ENCODE data around the gene VPS54. TPM values are rescaled to one million over a fixed set of nuclear protein-coding genes. Genes with fewer than 3 reads are reported as not detected.
"Not testable (repeated sequence)": the region's sequence is repeated elsewhere in the genome, so short reads cannot be mapped to it uniquely, and the experiment has no call there.

Gene VPS54
- total RNA-seq, 6 donors from 2014 or later, result 10.3 to 43.7 (median 21.7) TPM

- 86 to 92% methylated on average over 5 of the region's 5 CpGs for WGBS, 2 donors
These were observed 25.4 kb downstream of the VPS54 start for GRCh38 chr2:63993871-63994270.

GRCh38 chr2:63993130-63993584 lies 26.1 kb downstream of the VPS54 start:
- WGBS, 2 donors, result 93 to 95% methylated on average over 9 of the region's 9 CpGs
- ATAC-seq (ENCODE audit: low FRiP score in 2 of 2), result not testable (repeated sequence)

More at GRCh38 chr2:63993871-63994270, 25.4 kb downstream of the VPS54 start:
- peaks cover 0 to 7% (median 1%) of the 10 kb centered on the region in 4 donors for H3K4me1 ChIP-seq
- H3K27ac ChIP-seq, result no peak overlapping the region
- no peak overlapping the region for H3K4me3 ChIP-seq
- ATAC-seq (ENCODE audit: low FRiP score in 2 of 2), result no peak
- DNase-seq, result no peak
- TF ChIP-seq CTCF (IDR thresholded peaks at IDR 0.05), result no peak
- TF ChIP-seq EP300 (IDR thresholded peaks at IDR 0.05), result no peak
- no peak for TF ChIP-seq POLR2A (IDR thresholded peaks at IDR 0.05)
- TF ChIP-seq POLR2AphosphoS5 (IDR thresholded peaks at IDR 0.05), result no peak
- H3K36me3 ChIP-seq, result no peaks in the 10 kb centered on the region
- peaks cover 0 to 4% (median 0%) of the 10 kb centered on the region in 4 donors for H3K9me3 ChIP-seq
- no peaks in the 10 kb centered on the region for H3K27me3 ChIP-seq

GRCh38 chr2:63992061-63992685 lies 27.1 kb downstream of the VPS54 start:
- WGBS, 2 donors, result 73 to 77% methylated on average over 13 of the region's 13 CpGs
- H3K36me3 ChIP-seq, result no peaks in the 10 kb centered on the region
- H3K9me3 ChIP-seq, result peaks cover 0 to 4% (median 0%) of the 10 kb centered on the region in 4 donors
- peaks cover 0 to 7% (median 1%) of the 10 kb centered on the region in 4 donors for H3K4me1 ChIP-seq
- no peak overlapping the region for H3K4me3 ChIP-seq
- ATAC-seq (ENCODE audit: low FRiP score in 2 of 2) (no peak), DNase-seq (no peak)
- H3K27me3 ChIP-seq, result no peaks in the 10 kb centered on the region
- H3K27ac ChIP-seq, result no peak overlapping the region
- TF ChIP-seq POLR2A (IDR thresholded peaks at IDR 0.05) (no peak), POLR2AphosphoS5 (IDR thresholded peaks at IDR 0.05) (no peak), EP300 (IDR thresholded peaks at IDR 0.05) (no peak), CTCF (IDR thresholded peaks at IDR 0.05) (no peak)

More at GRCh38 chr2:63993130-63993584, 26.1 kb downstream of the VPS54 start:
- not testable (repeated sequence) for H3K27ac ChIP-seq, DNase-seq, H3K4me3 ChIP-seq, H3K4me1 ChIP-seq, H3K9me3 ChIP-seq, H3K36me3 ChIP-seq, H3K27me3 ChIP-seq

GRCh38 chr2:63991173-63991999 lies 27.8 kb downstream of the VPS54 start:
- 72 to 83% methylated on average over 12 of the region's 12 CpGs for WGBS, 2 donors
- not testable (repeated sequence) for H3K4me3 ChIP-seq; H3K9me3 ChIP-seq; ATAC-seq (ENCODE audit: low FRiP score in 2 of 2); H3K27ac ChIP-seq; H3K4me1 ChIP-seq; H3K36me3 ChIP-seq; H3K27me3 ChIP-seq
- peak in 1 of 2 donors; percentile 63 for DNase-seq

- 89 to 98% methylated on average over 12 of the region's 12 CpGs for WGBS, 2 donors
These were observed 29.2 kb downstream of the VPS54 start for GRCh38 chr2:63990072-63990471.

GRCh38 chr2:63988842-63989436 lies 30.3 kb downstream of the VPS54 start:
- H3K4me3 ChIP-seq; H3K27me3 ChIP-seq; ATAC-seq (ENCODE audit: low FRiP score in 2 of 2); DNase-seq; H3K9me3 ChIP-seq; H3K36me3 ChIP-seq; H3K27ac ChIP-seq: not testable (repeated sequence)
- H3K4me1 ChIP-seq, result peaks cover 9 to 22% (median 12%) of the 10 kb centered on the region in 4 donors
- 92 to 96% methylated on average over 12 of the region's 12 CpGs for WGBS, 2 donors

More at GRCh38 chr2:63990072-63990471, 29.2 kb downstream of the VPS54 start:
- no peak overlapping the region for H3K27ac ChIP-seq
- peaks cover 0 to 4% (median 0%) of the 10 kb centered on the region in 4 donors for H3K9me3 ChIP-seq
- H3K27me3 ChIP-seq, result no peaks in the 10 kb centered on the region
- TF ChIP-seq EP300 (IDR thresholded peaks at IDR 0.05) (no peak), CTCF (IDR thresholded peaks at IDR 0.05) (no peak), POLR2AphosphoS5 (IDR thresholded peaks at IDR 0.05) (no peak), POLR2A (IDR thresholded peaks at IDR 0.05) (no peak)
- no peak overlapping the region for H3K4me3 ChIP-seq
- peaks cover 4 to 18% (median 6%) of the 10 kb centered on the region in 4 donors for H3K4me1 ChIP-seq
- DNase-seq (no peak), ATAC-seq (ENCODE audit: low FRiP score in 2 of 2) (no peak)
- no peaks in the 10 kb centered on the region for H3K36me3 ChIP-seq
